ENCODE results near the gene COL28A1.

COL28A1 gene

GRCh38 chr7:7434329-7434728 is 101.3 kb downstream of the COL28A1 start:
- Histone ChIP-seq H4K20me1 (ENCODE audit: insufficient read depth) (no peaks in the 10 kb centered on the region), H3K27ac (no peak overlapping the region), H3K4me1 (ENCODE audit: low read depth, poor library complexity, severe bottlenecking) (no peaks in the 10 kb centered on the region), H3K27me3 (ENCODE audit: insufficient read depth, low read depth) (no peaks in the 10 kb centered on the region), H3K4me2 (no peak overlapping the region), H3K36me3 (ENCODE audit: insufficient read depth) (no peaks in the 10 kb centered on the region), H3K79me2 (ENCODE audit: insufficient read depth, low read depth) (no peaks in the 10 kb centered on the region), H3K9ac (no peak overlapping the region), H3K4me3 (IDR thresholded peaks at IDR 0.05; ENCODE audit: insufficient read depth, low read depth, low read length) (no peak overlapping the region), H2AFZ (ENCODE audit: low read depth) (no peak overlapping the region)
- TF ChIP-seq, protein P1, sequence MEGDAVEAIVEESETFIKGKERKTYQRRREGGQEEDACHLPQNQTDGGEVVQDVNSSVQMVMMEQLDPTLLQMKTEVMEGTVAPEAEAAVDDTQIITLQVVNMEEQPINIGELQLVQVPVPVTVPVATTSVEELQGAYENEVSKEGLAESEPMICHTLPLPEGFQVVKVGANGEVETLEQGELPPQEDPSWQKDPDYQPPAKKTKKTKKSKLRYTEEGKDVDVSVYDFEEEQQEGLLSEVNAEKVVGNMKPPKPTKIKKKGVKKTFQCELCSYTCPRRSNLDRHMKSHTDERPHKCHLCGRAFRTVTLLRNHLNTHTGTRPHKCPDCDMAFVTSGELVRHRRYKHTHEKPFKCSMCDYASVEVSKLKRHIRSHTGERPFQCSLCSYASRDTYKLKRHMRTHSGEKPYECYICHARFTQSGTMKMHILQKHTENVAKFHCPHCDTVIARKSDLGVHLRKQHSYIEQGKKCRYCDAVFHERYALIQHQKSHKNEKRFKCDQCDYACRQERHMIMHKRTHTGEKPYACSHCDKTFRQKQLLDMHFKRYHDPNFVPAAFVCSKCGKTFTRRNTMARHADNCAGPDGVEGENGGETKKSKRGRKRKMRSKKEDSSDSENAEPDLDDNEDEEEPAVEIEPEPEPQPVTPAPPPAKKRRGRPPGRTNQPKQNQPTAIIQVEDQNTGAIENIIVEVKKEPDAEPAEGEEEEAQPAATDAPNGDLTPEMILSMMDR (conservative IDR thresholded peaks at IDR 0.05; ENCODE audit: low read depth, low read length): no peak

GRCh38 chr7:7433811-7434210 is 101.9 kb downstream of the COL28A1 start:
- Histone ChIP-seq H3K9ac (no peak overlapping the region), H4K20me1 (ENCODE audit: insufficient read depth) (no peaks in the 10 kb centered on the region), H3K27me3 (ENCODE audit: insufficient read depth, low read depth) (no peaks in the 10 kb centered on the region), H3K36me3 (ENCODE audit: insufficient read depth) (no peaks in the 10 kb centered on the region), H3K4me2 (no peak overlapping the region), H3K27ac (no peak overlapping the region), H3K79me2 (ENCODE audit: insufficient read depth, low read depth) (no peaks in the 10 kb centered on the region), H3K4me3 (IDR thresholded peaks at IDR 0.05; ENCODE audit: insufficient read depth, low read depth, low read length) (no peak overlapping the region), H2AFZ (ENCODE audit: low read depth) (no peak overlapping the region), H3K4me1 (ENCODE audit: low read depth, poor library complexity, severe bottlenecking) (no peaks in the 10 kb centered on the region)
- TF ChIP-seq, protein P1 (conservative IDR thresholded peaks at IDR 0.05; ENCODE audit: low read depth, low read length): no peak

DNA sequence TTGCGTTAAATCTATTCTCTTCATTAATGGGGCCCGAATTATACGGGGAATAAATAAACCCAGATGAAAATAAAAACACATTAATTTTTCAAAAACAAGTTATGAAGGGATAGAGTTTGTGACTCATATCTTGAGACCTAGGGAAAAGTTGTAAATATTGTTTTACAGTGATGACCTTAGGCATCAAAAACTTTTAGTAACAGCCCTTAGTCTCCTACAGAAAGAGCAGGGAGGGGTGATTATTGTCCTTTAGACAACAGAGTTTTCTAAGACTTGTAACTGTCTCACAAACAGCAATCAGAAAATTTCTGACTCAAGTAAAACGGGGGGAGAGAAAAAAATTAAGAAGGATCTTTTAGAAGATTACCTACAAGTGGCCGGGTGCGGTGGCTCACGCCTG is 102.7 kb downstream of the COL28A1 start:
- Histone ChIP-seq H2AFZ (ENCODE audit: low read depth) (no peak overlapping the region), H3K4me2 (no peak overlapping the region), H4K20me1 (ENCODE audit: insufficient read depth) (no peaks in the 10 kb centered on the region), H3K27me3 (ENCODE audit: insufficient read depth, low read depth) (no peaks in the 10 kb centered on the region), H3K36me3 (ENCODE audit: insufficient read depth) (no peaks in the 10 kb centered on the region), H3K4me1 (ENCODE audit: low read depth, poor library complexity, severe bottlenecking) (no peaks in the 10 kb centered on the region), H3K4me3 (IDR thresholded peaks at IDR 0.05; ENCODE audit: insufficient read depth, low read depth, low read length) (no peak overlapping the region), H3K27ac (no peak overlapping the region), H3K79me2 (ENCODE audit: insufficient read depth, low read depth) (no peaks in the 10 kb centered on the region), H3K9ac (no peak overlapping the region)
- TF ChIP-seq, protein P1 (conservative IDR thresholded peaks at IDR 0.05; ENCODE audit: low read depth, low read length): no peak

DNA sequence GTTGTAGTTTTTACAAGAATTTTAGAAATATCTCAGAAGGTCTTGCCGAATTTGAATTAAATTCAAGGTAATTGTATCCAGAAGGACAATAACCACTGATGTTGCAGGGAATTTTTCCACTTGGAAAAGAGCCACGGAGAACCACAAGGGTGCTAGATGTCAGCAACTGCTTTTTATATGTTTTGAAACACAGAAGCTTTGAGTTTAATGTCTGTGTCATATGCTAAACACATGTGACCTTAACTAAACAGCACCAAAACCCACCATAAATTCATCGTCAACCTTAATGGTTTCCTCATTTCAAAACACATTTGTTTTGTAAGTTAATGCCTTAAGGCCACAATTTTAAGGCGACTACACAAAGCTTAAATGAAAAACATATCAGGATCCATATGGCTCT is 106.9 kb downstream of the COL28A1 start:
- H3K27ac ChIP-seq: no peak overlapping the region
- no peak overlapping the region for H2AFZ ChIP-seq (ENCODE audit: low read depth)
- H3K4me1 ChIP-seq (ENCODE audit: low read depth, poor library complexity, severe bottlenecking): peaks cover 6% of the 10 kb centered on the region
- no peaks in the 10 kb centered on the region for H4K20me1 ChIP-seq (ENCODE audit: insufficient read depth)
- H3K27me3 ChIP-seq (ENCODE audit: insufficient read depth, low read depth): no peaks in the 10 kb centered on the region
- no peak overlapping the region for H3K4me2 ChIP-seq
- H3K36me3 ChIP-seq (ENCODE audit: insufficient read depth): no peaks in the 10 kb centered on the region
- H3K79me2 ChIP-seq (ENCODE audit: insufficient read depth, low read depth): no peaks in the 10 kb centered on the region
- no peak overlapping the region for H3K4me3 ChIP-seq (IDR thresholded peaks at IDR 0.05; ENCODE audit: insufficient read depth, low read depth, low read length)
- H3K9ac ChIP-seq: no peak overlapping the region
- TF ChIP-seq, protein P1 (conservative IDR thresholded peaks at IDR 0.05; ENCODE audit: low read depth, low read length): no peak
